Measurements from ENCODE around the gene PNPLA1.

DNA sequence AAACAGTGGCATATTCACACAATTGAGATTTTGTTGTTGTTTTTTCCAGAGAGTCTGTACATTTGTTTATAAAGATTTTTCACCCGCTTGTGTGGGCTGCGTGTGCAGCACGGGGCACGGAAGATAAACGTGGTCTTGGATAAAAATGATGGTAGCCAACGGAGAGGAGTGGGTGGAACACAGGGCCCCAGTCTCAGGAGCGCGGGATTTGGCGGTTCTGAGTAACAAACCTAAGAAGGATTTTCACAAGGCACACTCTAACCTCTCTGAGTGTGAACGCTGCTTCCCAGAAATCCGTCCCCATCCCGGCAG, 70.4 kb downstream of the PNPLA1 start:
- TF ChIP-seq, protein P1, sequence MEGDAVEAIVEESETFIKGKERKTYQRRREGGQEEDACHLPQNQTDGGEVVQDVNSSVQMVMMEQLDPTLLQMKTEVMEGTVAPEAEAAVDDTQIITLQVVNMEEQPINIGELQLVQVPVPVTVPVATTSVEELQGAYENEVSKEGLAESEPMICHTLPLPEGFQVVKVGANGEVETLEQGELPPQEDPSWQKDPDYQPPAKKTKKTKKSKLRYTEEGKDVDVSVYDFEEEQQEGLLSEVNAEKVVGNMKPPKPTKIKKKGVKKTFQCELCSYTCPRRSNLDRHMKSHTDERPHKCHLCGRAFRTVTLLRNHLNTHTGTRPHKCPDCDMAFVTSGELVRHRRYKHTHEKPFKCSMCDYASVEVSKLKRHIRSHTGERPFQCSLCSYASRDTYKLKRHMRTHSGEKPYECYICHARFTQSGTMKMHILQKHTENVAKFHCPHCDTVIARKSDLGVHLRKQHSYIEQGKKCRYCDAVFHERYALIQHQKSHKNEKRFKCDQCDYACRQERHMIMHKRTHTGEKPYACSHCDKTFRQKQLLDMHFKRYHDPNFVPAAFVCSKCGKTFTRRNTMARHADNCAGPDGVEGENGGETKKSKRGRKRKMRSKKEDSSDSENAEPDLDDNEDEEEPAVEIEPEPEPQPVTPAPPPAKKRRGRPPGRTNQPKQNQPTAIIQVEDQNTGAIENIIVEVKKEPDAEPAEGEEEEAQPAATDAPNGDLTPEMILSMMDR (conservative IDR thresholded peaks at IDR 0.05 in 1 of 2, IDR thresholded peaks at IDR 0.05 in 1 of 2; ENCODE audit: low read depth in 1 of 2, low read length in 2 of 2): no peak
- TF ChIP-seq EZH2 (IDR thresholded peaks at IDR 0.05; ENCODE audit: low read length, missing control alignments): no peak

Data from fibroblast of lung (primary cell).